MG63 (cell line): ENCODE measurements around the gene HVCN1. TPM values are rescaled to one million over a fixed set of nuclear protein-coding genes. Genes with fewer than 3 reads are reported as not detected.
"Not testable (repeated sequence)": the region's sequence is repeated elsewhere in the genome, so short reads cannot be mapped to it uniquely, and the experiment has no call there.

Source experiments
- DNase-seq: peaks from one replicate; pipeline ENCODE4 v3.0.0-alpha.2; 2020
- H3K27me3 ChIP-seq: fragments of 250-450 bp; sonication (Bioruptor Pico); 2 replicates; pipeline ENCODE4 v1.5.1; 2020; ENCODE audit warnings: mild to moderate bottlenecking, moderate library complexity
- H3K36me3 ChIP-seq: fragments of 250-450 bp; sonication (Bioruptor Pico); 2 replicates; pipeline ENCODE4 v1.5.1; 2020; ENCODE audit warnings: mild to moderate bottlenecking, moderate library complexity
- H3K4me3 ChIP-seq: fragments of 250-450 bp; sonication (Bioruptor Pico); 2 replicates; pipeline ENCODE4 v1.5.1; 2020; ENCODE audit warnings: mild to moderate bottlenecking, moderate library complexity
- H3K9me3 ChIP-seq: fragments of 250-450 bp; sonication (Bioruptor Pico); 2 replicates; pipeline ENCODE4 v1.5.1; 2020; ENCODE audit warnings: mild to moderate bottlenecking, moderate library complexity
- total RNA-seq: library from RNA; depleted of rRNA; stranded (reverse); fragments of >200 nt; shearing (Covaris generic); gene quantifications from 2 replicates; pipeline ENCODE4 v1.2.3, GENCODE V29; 2014; ENCODE audit warnings: low replicate concordance

The HVCN1 gene
- total RNA-seq, 1 experiment from 2014 or later = not detected

DNA sequence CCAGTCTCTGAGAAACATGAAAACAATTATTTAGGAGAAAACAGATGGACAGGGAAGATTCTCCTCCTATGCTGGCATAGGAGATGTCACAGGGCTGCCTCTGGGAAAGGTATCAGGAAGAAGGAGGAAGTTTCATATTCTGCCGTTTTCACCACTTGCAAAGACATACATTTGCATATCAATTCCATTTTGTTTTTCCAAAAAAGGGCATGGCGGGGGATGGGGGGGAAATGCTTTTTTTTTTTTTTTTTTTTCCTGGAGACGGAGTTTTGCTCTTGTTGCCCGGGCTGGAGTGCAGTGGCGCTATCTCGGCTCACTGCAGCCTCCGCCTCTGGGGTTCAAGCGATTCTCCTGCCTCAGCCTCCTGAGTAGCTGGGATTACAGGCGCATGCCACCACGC, 34.7 kb downstream of the HVCN1 start:
- H3K36me3 ChIP-seq = not testable (repeated sequence)

DNA sequence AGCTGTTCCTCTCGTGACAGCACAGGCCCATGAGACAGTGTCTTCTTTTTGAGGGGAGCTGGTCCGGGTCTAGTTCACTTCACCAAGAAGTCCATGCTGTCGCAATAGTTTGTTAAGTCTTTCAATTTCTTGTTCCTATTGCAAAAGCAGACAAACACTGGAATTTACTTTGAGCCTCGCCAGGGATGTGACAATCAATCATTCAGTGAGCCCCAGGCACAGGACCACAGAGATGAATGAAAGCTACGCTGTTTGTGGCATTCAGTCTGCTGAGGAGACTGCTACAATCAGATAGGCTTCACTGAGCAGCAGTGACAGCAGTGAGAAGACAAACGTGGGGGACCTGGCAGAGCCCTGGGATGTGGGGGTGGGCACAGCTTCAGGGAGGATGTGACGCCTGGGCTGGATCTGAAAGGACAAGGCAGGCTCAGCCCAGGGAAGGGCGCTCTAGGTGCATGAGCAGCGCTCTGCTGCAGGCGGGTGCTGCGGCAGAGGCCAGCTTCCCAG, 39.5 kb downstream of the HVCN1 start:
- DNase-seq = no peak

More for the DNA sequence above, 34.7 kb downstream of the HVCN1 start:
- H3K4me3 ChIP-seq, H3K9me3 ChIP-seq, DNase-seq, H3K27me3 ChIP-seq: not testable (repeated sequence)

DNA sequence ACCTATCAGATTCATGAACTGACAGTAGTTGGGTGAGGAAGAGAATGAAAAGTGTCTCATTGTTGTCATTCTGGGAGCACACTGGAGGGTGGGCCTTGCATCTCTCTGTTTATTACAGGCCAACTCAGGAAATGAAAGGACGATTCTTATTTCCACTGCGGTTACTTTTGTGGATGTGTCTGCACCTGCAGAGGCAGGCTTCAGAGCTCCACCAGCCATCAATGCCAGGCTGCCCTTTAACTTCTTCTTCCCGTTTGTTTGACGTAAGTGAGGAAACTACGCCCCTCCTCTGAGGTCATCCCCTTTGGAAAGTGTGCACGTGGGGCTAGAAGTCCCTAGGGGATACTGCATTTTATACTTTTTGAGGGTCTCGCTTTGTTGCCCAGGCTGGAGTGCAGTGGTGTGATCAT, 41.3 kb downstream of the HVCN1 start:
- H3K27me3 ChIP-seq = no peaks in the 10 kb centered on the region
- no peaks in the 10 kb centered on the region; the same call in 1 of the 2 replicates for H3K36me3 ChIP-seq
- H3K9me3 ChIP-seq = no peaks in the 10 kb centered on the region
- no peak for DNase-seq
- no peak overlapping the region for H3K4me3 ChIP-seq

More for the DNA sequence above, 39.5 kb downstream of the HVCN1 start:
- no peaks in the 10 kb centered on the region; the same call in 1 of the 2 replicates for H3K36me3 ChIP-seq
- no peak overlapping the region for H3K4me3 ChIP-seq
- H3K27me3 ChIP-seq = no peaks in the 10 kb centered on the region
- no peaks in the 10 kb centered on the region for H3K9me3 ChIP-seq

DNA sequence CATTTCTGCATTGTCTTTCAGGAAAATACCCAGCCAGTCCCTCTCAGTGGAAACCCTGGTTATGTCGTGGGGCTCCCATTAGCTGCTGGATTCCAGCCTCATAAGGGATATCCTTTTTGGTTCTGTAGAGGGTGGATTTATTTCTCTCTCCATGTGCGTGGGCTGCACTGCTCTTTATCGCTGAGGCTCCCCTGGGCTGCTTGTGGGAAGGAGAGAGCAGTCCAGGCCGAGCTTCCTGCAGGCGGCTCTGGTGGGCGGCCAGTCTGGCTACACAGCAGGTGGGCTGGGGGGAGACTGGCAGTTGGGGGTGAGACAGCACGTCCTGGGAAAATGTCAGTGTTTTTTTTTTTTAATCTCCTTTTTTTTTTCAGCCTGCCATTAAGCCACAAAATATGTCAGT, 47.4 kb downstream of the HVCN1 start:
- Histone ChIP-seq H3K4me3 (no peak overlapping the region), H3K9me3 (no peaks in the 10 kb centered on the region), H3K36me3 (no peaks in the 10 kb centered on the region; the same call in none of the 2 replicates), H3K27me3 (no peaks in the 10 kb centered on the region)
- DNase-seq = no peak

DNA sequence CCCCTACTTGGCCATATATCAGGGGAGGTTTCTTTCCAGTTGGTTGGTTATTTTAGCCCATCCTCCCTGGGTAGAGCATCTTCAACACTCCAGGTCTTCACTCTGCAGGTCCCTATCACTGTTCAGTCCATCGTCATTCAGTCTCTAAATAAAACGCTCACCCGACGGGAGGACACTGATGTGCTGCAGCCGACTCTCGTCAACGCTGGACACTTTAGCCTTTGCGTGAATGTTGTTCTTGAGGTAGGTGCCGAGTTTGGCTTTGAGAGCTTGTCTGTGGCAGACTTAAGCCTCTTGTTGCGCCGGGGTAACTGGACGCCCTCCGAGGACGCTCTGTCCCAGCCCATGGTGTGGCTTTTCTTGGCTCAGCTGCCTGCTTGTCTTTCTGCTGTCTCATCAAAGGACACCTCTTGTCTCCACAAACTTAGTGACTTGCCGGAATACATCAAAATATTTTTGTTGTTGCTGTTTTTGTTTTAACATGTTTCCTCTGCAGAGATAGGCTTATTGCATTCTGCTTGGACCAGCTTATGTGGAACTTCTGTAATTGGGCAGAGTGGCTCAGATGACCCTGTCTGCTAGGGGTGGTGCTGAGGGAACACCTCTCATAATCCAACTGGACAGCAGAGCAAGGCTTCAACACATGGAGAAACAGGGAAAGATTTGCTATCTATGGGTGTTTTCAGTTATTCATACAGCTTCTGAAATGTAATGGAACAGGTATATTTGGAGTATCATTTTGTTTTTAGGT, 48.5 kb downstream of the HVCN1 start:
- Histone ChIP-seq H3K36me3 (no peaks in the 10 kb centered on the region; the same call in none of the 2 replicates), H3K27me3 (no peaks in the 10 kb centered on the region), H3K4me3 (no peak overlapping the region), H3K9me3 (no peaks in the 10 kb centered on the region)
- DNase-seq = no peak

DNA sequence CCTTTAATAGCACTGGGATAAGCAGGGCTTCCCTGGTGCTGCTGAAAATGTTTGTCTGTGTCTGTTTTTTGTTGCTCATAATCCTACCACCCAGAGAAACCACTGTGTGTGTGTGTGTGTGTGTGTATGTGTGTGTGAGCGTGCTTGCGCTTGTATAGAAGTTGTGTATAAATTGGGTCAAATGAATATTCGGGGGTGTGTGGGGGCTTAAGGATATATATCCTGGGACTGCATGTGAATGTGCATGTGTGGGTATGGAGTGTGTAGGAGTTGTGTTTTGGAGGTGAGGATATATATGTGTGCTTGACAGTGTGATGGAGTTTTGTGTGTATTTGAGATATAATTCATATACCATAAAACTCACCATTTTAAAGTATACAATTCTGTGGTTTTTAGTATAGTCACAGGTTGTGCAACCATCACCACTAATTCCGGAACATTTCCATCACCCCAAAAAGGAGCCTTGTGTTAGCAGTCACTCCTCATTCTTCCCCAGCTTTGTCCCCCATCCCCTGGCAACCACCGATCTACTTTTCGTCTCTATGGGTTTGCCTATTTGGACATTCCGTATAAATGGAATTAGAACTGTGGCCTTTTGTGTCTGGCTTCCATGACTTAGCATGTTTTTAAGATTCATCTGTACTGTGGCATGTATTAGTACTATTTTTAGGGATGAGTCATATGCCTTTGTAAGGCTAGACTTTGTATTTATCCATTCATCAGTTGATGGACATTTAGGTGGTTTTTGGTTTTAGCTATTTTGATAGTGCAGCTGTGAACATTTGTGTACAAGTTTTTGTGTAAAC, 49.4 kb downstream of the HVCN1 start:
- Histone ChIP-seq H3K9me3 (no peaks in the 10 kb centered on the region), H3K27me3 (no peaks in the 10 kb centered on the region), H3K4me3 (no peak overlapping the region), H3K36me3 (no peaks in the 10 kb centered on the region; the same call in none of the 2 replicates)
- DNase-seq = no peak

GRCh38 chr12:110638796-110639195, 50.1 kb downstream of the HVCN1 start:
- H3K4me3 ChIP-seq = no peak overlapping the region
- no peaks in the 10 kb centered on the region; the same call in none of the 2 replicates for H3K36me3 ChIP-seq
- DNase-seq = no peak
- H3K9me3 ChIP-seq = no peaks in the 10 kb centered on the region
- H3K27me3 ChIP-seq = no peaks in the 10 kb centered on the region

GRCh38 chr12:110637869-110638441, 51.0 kb downstream of the HVCN1 start:
- Histone ChIP-seq H3K27me3 (no peaks in the 10 kb centered on the region), H3K4me3 (no peak overlapping the region), H3K36me3 (no peaks in the 10 kb centered on the region; the same call in none of the 2 replicates), H3K9me3 (no peaks in the 10 kb centered on the region)
- DNase-seq = no peak

DNA sequence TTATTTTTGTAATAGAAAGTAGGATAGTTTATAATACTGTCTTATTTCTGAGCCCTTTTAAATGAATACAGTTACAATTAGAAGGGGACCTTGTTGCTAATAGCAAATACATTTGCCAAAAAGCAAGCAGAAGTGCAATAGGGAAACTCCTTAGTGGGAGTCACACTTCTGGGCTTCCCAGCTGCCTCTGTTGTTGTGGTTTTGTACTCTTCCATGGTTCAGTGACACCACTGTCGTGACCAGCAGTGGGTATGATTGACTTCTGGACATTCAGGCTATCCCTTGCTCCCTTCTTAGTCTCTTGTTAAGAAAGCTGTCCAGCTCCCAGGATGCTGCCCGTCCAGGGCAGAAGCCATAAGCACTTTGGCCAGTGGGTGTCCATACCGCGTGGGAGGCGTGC, 52.4 kb downstream of the HVCN1 start:
- peaks cover 2% of the 10 kb centered on the region for H3K36me3 ChIP-seq
- no peaks in the 10 kb centered on the region for H3K9me3 ChIP-seq
- no peak for DNase-seq
- H3K4me3 ChIP-seq = no peak overlapping the region
- H3K27me3 ChIP-seq = no peaks in the 10 kb centered on the region

DNA sequence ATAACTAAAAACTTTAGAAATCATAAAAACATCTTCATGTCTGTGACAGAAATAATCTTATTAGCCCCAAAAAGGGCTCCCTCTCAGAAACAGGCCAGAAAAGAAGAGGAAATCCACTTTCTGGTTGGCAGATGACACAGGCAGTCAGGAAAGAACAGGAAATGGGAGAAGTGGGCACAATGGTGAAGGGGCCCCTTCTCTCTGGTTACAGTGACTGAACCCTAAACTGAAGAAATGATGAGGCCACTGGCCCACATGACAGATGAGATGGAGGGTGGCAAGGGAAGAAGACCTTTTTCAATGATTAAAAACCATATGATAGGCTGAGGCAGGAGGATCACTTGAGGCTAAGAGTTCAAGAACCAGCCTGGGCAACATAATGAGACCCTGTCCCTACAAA, 53.9 kb downstream of the HVCN1 start:
- no peak for DNase-seq
- Histone ChIP-seq H3K27me3 (no peaks in the 10 kb centered on the region), H3K4me3 (no peak overlapping the region), H3K9me3 (no peaks in the 10 kb centered on the region), H3K36me3 (peaks cover 2% of the 10 kb centered on the region)

GRCh38 chr12:110627500-110628195, 61.3 kb downstream of the HVCN1 start:
- Histone ChIP-seq H3K27me3 (no peaks in the 10 kb centered on the region), H3K36me3 (peaks cover 15% of the 10 kb centered on the region), H3K9me3 (no peaks in the 10 kb centered on the region), H3K4me3 (no peak overlapping the region)
- no peak for DNase-seq

GRCh38 chr12:110622582-110622981, 66.3 kb downstream of the HVCN1 start:
- no peak for DNase-seq
- Histone ChIP-seq H3K27me3 (no peaks in the 10 kb centered on the region), H3K36me3 (peaks cover 4% of the 10 kb centered on the region; the same call in 1 of the 2 replicates), H3K4me3 (no peak overlapping the region), H3K9me3 (no peaks in the 10 kb centered on the region)

- H3K36me3 ChIP-seq = no peaks in the 10 kb centered on the region; the same call in 1 of the 2 replicates
- DNase-seq = no peak
- no peaks in the 10 kb centered on the region for H3K27me3 ChIP-seq
- H3K4me3 ChIP-seq = no peak overlapping the region
- no peaks in the 10 kb centered on the region for H3K9me3 ChIP-seq
Measured at GRCh38 chr12:110619534-110619953, 69.4 kb downstream of the HVCN1 start.

GRCh38 chr12:110616471-110617115, 72.3 kb downstream of the HVCN1 start:
- Histone ChIP-seq H3K4me3 (no peak overlapping the region), H3K36me3 (no peaks in the 10 kb centered on the region; the same call in 1 of the 2 replicates)
- DNase-seq = no peak

DNA sequence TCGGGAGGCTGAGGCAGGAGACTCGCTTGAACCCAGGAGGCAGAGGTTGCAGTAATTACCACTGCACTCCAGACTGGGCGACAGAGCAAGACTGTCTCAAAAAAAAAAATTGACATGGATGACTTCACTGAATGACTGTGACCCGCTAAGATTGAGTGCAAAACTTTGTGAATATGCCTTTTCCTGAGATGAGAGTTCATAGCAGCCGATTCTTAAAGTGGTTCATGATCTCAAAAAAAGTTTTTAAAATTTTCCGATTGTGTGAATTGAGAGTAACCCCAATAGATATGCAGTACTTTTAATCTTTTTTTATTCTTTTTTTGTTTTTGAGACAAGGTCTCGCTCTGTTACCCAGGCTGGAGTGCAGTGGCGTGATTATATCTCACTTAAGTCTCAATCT, 73.7 kb downstream of the HVCN1 start:
- no peak for DNase-seq
- H3K4me3 ChIP-seq = no peak overlapping the region
- H3K36me3 ChIP-seq = no peaks in the 10 kb centered on the region; the same call in 1 of the 2 replicates
- H3K9me3 ChIP-seq = no peaks in the 10 kb centered on the region
- H3K27me3 ChIP-seq = no peaks in the 10 kb centered on the region

More at GRCh38 chr12:110616471-110617115, 72.3 kb downstream of the HVCN1 start:
- Histone ChIP-seq H3K9me3 (no peaks in the 10 kb centered on the region), H3K27me3 (no peaks in the 10 kb centered on the region)
